SKM-1 (cell line): ENCODE measurements around the gene TCOF1.

Experiments
- DNase-seq: peaks from one replicate; lab custom pipeline; 2025; ENCODE audit not compliant: unreplicated experiment; lab: John Stamatoyannopoulos, UW

The TCOF1 gene

DNA sequence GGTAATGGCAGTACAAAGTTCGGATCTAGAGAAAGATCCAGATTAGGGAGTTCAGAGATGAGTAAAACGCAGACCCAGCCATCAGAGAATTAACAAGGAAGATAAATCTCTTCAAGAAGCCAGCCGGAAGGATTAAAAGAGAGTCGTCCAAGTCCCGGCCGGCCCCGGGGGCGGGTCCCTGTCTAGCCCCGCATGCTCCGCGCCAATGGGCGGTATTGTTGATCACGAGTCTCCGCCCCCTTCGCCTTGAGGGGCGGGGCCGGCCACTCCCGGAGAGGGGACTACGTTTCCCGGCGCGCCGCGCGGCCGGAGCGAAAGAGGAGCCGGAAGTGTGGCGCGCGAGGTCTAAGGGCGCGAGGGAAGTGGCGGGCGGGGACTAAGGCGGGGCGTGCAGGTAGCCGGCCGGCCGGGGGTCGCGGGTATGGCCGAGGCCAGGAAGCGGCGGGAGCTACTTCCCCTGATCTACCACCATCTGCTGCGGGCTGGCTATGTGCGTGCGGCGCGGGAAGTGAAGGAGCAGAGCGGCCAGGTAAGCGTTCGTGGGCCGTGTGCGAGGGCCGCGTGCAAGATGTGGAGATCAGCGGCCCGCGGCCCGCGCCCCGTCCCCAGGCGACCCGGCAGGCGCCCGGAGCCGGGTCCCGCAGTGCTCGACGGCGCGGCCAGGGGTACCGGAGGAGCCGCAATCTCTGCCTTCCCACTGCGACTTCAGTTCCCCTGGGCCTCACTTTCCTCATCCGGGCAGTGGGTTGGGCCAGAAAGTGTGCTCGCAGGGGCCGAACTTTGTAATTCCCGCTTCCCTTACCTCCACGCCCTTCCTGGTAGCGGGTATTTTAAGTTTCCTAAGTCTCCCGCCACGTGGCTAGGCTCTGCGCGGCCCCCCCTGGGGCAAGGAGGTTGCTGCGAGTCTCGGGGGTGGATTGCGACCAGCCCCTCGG, at the start of gene TCOF1:
TCOF1 (plus strand) TSS at position 372 of the 935 bp plus-strand sequence; CDS start at position 422, 50 bp downstream.
- DNase-seq, result peak; percentile 84

GRCh38 chr5:150309101-150309885, 48.2 kb upstream of the TCOF1 start:
- DNase-seq, result no peak

GRCh38 chr5:150309886-150310239, 47.6 kb upstream of the TCOF1 start:
- no peak for DNase-seq

DNA sequence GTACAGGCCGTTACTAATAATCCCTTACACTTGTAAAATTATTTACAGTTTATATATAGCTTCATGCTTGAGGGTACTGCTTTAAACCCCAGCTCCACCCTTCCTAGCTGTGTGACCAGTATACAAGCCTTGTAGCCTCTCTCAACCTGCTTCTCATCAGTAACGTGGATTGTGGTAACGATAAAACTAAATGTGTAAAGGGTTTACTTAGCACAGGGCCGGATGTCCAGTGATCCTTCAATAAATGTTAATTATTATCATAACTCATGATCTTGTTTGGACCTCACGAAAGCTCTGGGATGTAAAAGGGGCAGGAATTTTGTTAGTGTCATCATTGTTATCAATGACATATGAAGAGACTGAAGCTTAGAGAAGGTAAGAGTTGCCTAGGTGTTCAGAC, 47.3 kb upstream of the TCOF1 start:
- no peak for DNase-seq

- DNase-seq, result no peak
Measured at GRCh38 chr5:150311015-150311692, 46.3 kb upstream of the TCOF1 start.

DNA sequence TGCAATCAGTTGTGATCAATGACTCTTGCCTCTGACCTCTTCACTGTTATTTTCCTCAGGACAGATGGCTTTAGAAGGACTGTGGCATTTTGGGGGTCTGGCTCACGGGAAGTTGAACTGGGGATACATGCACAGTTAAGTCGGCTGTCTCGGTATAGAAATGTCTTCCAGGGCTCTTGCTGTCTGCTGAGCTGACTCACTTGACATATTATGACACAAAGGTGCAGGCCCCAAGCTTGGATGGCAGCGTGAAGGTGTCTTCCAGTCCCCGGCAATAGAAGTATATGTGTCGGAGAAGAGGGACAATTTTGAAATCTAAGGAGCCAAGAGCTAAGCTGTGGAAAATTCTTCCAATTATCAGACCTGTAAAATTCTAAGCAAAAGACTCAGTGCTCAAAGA, 45.0 kb upstream of the TCOF1 start:
- DNase-seq, result no peak

- DNase-seq, result no peak
Measured at GRCh38 chr5:150313501-150313900, 44.0 kb upstream of the TCOF1 start.

GRCh38 chr5:150313921-150314716, 43.4 kb upstream of the TCOF1 start:
- no peak for DNase-seq

GRCh38 chr5:150315245-150315644, 42.3 kb upstream of the TCOF1 start:
- DNase-seq, result no peak

DNA sequence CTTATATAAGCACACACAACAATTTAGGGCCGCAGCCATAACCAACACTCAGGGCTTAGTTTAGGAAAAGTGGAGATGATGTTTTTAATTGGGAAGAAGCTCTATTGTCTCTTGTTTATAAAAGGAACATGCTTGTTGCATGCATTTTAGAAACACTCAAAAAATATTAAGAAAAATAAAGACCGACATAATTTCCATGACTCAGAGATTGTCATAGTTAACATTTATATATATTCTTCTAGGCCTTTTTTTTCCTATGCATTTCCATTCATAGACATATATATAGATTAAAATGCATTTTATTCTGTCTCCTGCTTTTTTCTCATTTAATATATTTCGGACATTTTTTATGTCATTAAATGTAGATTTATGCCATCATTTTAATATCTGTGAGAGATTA, 41.2 kb upstream of the TCOF1 start:
- DNase-seq, result no peak

DNA sequence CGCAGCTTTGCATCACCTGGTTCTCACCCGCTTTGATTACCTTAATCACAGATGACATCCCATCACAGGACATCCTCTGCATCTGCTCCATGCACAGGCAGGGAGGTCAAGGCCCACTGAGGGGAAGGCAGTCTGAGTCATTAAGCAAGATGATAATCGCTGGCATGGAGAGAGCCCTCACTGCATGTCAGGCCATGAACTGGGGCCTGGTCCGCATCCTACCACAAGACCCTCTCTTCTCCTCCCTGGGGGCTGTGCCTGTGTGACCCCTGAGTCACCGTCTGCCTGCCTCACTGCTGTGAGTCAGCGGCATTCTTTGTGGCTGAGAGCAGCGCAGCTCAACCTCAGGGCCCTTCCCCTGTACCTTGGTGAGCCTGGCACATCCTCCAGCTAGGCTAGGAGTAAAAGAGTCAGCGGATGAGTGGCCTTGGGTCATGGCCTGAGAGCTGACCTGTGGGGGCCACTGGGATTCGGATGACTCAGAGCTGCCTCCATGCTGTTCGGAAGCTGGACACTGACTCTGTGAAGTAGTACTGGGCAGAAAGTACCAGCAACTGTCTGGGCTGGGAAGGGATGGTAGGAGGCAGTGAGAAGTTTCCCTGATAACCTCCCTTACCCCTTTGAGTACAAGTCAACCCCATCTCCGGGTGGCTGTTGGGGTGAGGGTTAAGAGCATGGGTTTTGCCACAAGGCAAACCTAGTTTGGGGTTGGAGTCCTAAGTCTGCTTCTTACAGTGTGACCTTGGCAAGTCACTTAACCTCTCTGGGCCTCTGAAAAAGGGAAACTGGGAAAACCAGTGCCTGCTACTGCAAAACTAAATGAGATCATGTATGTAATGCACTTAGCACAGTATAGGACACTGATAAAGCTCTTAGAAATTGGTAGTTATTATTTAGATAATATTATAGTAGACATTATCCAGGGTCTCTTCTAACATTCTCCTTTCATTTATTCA, 40.2 kb upstream of the TCOF1 start:
- no peak for DNase-seq

DNA sequence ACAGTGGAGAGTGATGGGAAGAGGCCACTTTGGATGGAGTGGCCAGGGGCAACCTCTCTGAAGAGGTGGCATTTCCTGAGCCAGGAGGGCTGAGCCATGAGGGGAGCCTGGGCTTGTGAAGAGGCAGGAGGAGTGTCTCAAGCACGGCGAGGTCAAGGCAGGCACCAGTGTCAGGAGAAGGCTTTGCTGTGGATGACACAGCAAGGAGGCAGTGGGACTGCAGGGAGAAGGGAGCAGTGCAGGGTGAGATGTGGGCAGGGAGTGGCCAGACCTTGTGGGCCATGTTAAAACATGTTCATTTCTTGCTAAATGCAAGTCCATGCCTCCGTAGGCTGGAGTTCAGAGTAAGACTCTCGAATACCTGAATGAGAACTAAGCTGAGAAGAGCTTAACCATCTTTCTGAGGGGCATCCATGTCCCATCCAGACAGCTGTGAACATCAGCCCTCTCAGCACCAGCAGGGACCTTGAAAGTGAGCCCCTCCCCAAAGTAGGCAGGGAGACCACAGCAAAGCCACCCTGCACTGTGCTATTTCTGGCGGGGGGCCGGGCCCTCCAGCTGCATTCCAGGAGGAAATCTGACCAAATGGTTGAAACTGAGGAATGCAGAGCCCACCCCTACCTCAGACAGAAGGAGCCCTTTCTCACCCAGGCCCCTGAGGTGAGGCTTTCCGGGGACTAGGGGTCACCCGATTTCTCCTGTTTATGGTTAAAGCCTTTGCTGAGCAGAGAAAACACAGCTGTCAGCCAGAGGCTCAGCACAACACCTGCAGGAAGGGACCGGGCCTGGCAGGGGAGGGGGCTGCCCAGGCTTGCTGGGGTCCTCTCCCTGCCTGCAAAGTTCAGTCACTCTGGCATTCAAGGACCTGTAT, 38.6 kb upstream of the TCOF1 start:
- no peak for DNase-seq

DNA sequence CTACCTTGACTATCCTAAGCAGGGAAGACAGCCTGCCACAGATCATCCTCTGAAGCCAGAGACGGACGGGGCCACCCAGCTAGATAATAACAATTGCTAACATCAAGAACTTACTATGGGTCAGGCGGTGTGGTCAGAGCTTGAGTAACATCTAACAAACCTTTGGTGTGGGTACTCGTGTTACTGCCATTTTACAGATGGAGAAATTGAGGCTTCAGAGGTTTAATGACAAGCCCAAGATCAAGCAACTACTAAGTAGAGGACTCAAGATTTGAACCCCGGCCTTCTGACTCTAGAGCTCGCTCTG, 38.1 kb upstream of the TCOF1 start:
- DNase-seq, result no peak

DNA sequence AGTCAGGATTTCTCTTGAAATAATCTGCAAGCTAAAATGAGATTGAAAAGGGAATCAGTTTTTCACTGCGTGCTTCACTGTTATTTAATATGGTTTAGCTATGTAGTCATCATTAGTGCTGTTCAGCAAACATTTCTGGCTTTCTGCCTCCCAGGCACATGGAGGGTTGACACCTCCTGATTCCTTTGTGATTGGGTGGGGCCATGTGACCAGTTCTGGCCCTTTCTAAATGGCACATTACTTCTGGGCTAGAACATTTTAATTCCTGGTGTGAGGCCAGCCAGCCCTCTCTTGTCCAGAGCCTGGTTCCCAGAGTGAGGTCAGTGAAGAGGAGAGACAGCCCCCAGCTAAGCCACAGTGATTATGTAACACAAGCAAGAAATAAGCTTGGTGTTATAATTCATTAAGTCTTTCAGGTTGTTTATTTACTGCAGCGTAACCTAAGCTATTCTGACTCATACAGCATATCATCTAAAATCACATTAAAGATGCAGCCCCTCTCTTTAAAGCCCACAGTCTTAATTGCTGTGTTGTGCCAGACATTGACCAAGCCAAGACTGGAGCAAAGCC, 37.4 kb upstream of the TCOF1 start:
- no peak for DNase-seq

DNA sequence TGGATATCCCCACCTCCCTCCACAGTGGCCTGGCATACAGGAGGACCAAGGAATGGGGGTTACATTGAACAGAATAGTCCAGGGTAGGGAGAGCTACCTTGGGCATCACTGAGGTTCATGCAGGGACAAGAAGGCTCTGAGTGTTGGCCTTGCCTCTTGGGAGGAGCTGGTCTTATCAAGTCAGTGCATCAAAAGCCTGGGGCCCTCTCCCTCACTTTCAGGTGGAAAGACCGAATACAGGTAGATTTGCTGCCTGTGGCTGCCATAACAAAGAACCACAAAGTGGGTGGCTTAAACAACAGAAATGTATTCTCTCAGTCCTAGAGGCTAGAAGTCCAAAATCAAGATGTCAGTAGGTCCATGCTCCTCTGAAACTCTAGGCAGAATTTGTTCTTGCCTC, 36.3 kb upstream of the TCOF1 start:
- no peak for DNase-seq

DNA sequence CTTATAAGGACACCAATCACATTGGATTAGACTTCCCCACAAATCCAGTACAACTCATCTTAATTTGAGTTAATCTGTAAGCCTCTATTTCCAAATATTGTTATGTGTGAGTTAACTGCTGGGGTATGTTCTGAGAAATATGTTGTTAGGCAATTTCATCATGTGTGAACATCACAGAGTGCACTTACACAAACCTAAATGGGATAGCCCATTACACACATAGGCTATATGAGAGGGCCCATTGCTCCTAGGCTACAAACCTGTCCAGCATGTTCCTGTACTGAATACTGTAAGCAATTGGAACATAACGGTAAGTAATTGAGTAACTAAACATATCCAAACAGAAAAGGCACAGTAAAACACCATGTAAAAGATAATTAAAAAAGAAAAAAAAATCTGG, 35.7 kb upstream of the TCOF1 start:
- no peak for DNase-seq

GRCh38 chr5:150322202-150322601, 35.3 kb upstream of the TCOF1 start:
- DNase-seq, result no peak

DNA sequence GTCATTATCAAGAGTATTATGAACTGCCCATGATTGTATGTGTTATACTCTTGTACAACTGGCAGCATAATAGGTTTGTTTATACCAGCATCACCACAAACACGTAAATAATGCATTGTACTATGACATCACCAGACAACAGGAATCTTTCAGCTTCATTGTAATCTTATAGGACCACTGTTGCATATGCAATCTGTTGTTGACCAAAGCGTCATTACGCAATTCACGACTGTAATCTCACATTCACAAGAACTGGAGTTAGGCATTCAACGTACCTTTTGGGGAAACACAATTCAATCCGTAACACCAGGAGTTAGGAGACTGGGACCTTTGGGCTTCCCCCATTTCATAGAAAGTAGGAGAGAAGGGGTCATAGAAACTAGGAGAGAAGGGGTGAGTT, 34.4 kb upstream of the TCOF1 start:
- no peak for DNase-seq

GRCh38 chr5:150323819-150324218, 33.7 kb upstream of the TCOF1 start:
- no peak for DNase-seq
